Measurements from ENCODE around the gene PTPRT.

Gene PTPRT

GRCh38 chr20:43016257-43016656 is 173.4 kb downstream of the PTPRT start:
- no peak for DNase-seq

GRCh38 chr20:43015566-43015965 is 174.1 kb downstream of the PTPRT start:
- no peak for DNase-seq

- DNase-seq, result no peak
Observed at GRCh38 chr20:43014206-43014605, 175.5 kb downstream of the PTPRT start.

GRCh38 chr20:43011491-43011890 is 178.2 kb downstream of the PTPRT start:
- DNase-seq, result no peak

GRCh38 chr20:43009532-43009931 is 180.2 kb downstream of the PTPRT start:
- no peak for DNase-seq

GRCh38 chr20:43007525-43007924 is 182.2 kb downstream of the PTPRT start:
- DNase-seq, result no peak

- DNase-seq, result no peak
Observed at GRCh38 chr20:43006651-43007375, 182.9 kb downstream of the PTPRT start.

- no peak for DNase-seq
Observed at GRCh38 chr20:43003318-43003944, 186.3 kb downstream of the PTPRT start.

- no peak for DNase-seq
Observed at GRCh38 chr20:42996141-42996540, 193.6 kb downstream of the PTPRT start.

- DNase-seq, result no peak
Observed at GRCh38 chr20:42988319-42988718, 201.4 kb downstream of the PTPRT start.

GRCh38 chr20:42987376-42988114 is 202.2 kb downstream of the PTPRT start:
- no peak for DNase-seq

GRCh38 chr20:42986143-42986773 is 203.4 kb downstream of the PTPRT start:
- DNase-seq, result no peak

- DNase-seq, result no peak
Observed at GRCh38 chr20:42985628-42986027, 204.1 kb downstream of the PTPRT start.

- DNase-seq, result no peak
Observed at GRCh38 chr20:42982218-42982617, 207.5 kb downstream of the PTPRT start.

- DNase-seq, result no peak
Observed at GRCh38 chr20:42981253-42981652, 208.5 kb downstream of the PTPRT start.

- no peak for DNase-seq
Observed at GRCh38 chr20:42979720-42980119, 210.0 kb downstream of the PTPRT start.

GRCh38 chr20:42978184-42978974 is 211.3 kb downstream of the PTPRT start:
- no peak for DNase-seq

GRCh38 chr20:42975974-42976373 is 213.7 kb downstream of the PTPRT start:
- DNase-seq, result no peak

- DNase-seq, result no peak
Observed at GRCh38 chr20:42974347-42974746, 215.4 kb downstream of the PTPRT start.

GRCh38 chr20:42972591-42972990 is 217.1 kb downstream of the PTPRT start:
- DNase-seq, result no peak

- no peak for DNase-seq
Observed at GRCh38 chr20:42968746-42969145, 221.0 kb downstream of the PTPRT start.

- no peak for DNase-seq
Observed at GRCh38 chr20:42963796-42964195, 225.9 kb downstream of the PTPRT start.

GRCh38 chr20:42961771-42962170 is 227.9 kb downstream of the PTPRT start:
- no peak for DNase-seq
